ENCODE measurements around the gene LRSAM1. TPM values are rescaled to one million over a fixed set of nuclear protein-coding genes. Genes with fewer than 3 reads are reported as not detected.

The LRSAM1 gene
- total and polyA plus RNA-seq, 2 of the 8 experiments (the other 6 are each of a cell fraction or from before 2014, with no cell fraction given): 9.7 to 18.3 TPM

DNA sequence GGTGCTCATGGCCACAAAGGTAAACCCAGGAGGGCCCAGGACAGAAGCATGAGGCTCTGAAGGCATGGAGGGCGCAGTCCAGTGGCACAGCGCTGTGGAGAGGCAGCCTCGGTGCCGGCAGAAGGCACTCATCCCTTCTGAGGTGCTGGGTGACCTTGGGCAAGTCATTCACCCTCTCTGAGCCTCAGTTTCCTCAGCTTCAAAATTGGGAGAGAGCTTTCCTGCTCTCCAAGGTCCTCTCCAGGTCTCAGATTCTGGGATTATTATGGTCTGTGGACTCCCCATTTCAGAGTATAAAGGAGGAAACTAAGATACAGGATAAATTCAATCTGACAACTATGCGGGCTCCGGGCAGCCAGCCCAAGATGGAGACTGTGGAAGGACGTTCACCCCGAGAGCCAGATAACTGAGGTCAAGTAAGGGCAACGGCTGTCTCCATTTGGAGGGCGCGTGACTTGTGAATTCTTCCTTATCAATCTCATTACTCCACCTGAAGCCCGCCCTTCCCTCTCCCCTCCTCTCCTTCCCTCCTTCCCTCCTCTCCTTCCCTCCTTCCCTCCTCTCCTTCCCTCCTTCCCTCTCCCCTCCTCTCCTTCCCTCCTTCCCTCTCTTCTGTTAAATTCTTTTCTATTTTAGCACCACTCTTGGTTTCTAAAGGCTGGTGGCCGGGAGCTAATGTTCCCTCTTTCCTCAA is 58.1 kb downstream of the LRSAM1 start:
- Histone ChIP-seq H4K91ac (replicated peaks; ENCODE audit: insufficient read length, low read length) (no peak overlapping the region), H3K4me3 (ENCODE audit: extremely low read depth in 1 of 4, insufficient read depth in 2 of 4, low read depth in 3 of 4, low read length in 4 of 4) (no peak overlapping the region), H3K36me3 (ENCODE audit: control insufficient read depth in 2 of 4, insufficient read depth in 4 of 4, low read length in 3 of 4) (peaks cover 0 to 10% (median 1%) of the 10 kb centered on the region in 4 experiments; a peak in 2 of 8 replicates), H3K79me2 (ENCODE audit: control insufficient read depth in 1 of 2, insufficient read depth in 2 of 2, low read length in 2 of 2) (no peaks in the 10 kb centered on the region), H3K79me1 (ENCODE audit: low read depth, low read length) (no peaks in the 10 kb centered on the region), H3K27me3 (replicated peaks in 1 of 4; ENCODE audit: control insufficient read depth in 3 of 4, extremely low read depth in 1 of 4, insufficient read depth in 3 of 4, low read length in 3 of 4) (no peaks in the 10 kb centered on the region), H3K23me2 (ENCODE audit: low read depth, low read length) (no peaks in the 10 kb centered on the region), H2BK15ac (ENCODE audit: low read length) (no peak overlapping the region), H4K20me1 (replicated peaks in 1 of 2; ENCODE audit: control insufficient read depth in 1 of 2, insufficient read depth in 2 of 2, low read length in 2 of 2) (peaks cover 0 to 3% of the 10 kb centered on the region in 2 experiments), H4K5ac (ENCODE audit: insufficient read length, low read depth, low read length) (no peak overlapping the region), H3K4ac (replicated peaks; ENCODE audit: insufficient read length, low read depth, low read length) (no peak overlapping the region), H2BK20ac (ENCODE audit: low read length) (no peak overlapping the region), H3K4me1 (replicated peaks in 1 of 4; ENCODE audit: control insufficient read depth in 3 of 4, insufficient read depth in 4 of 4, low read length in 3 of 4) (peaks cover 0 to 5% (median 4%) of the 10 kb centered on the region in 4 experiments; a peak in 4 of 7 replicates), H3K23ac (ENCODE audit: insufficient read length) (no peak overlapping the region), H3K56ac (replicated peaks; ENCODE audit: insufficient read length, low read depth, low read length) (no peak overlapping the region), H3K14ac (ENCODE audit: insufficient read length) (no peak overlapping the region), H3K4me2 (ENCODE audit: insufficient read depth in 1 of 2, low read depth in 2 of 2, low read length in 2 of 2) (no peak overlapping the region), H4K8ac (ENCODE audit: extremely low read depth, insufficient read depth, low read length) (no peak overlapping the region), H2AFZ (ENCODE audit: low read length) (no peak overlapping the region), H3K9ac (replicated peaks in 1 of 4; ENCODE audit: extremely low read depth in 1 of 4, low read depth in 3 of 4, low read length in 3 of 4) (no peak overlapping the region), H2BK5ac (ENCODE audit: low read depth, low read length) (no peak overlapping the region), H2BK120ac (replicated peaks; ENCODE audit: low read depth, low read length) (no peak overlapping the region), H3K27ac (ENCODE audit: low read depth, low read length) (no peak overlapping the region), H3K9me3 (ENCODE audit: insufficient read depth in 2 of 2, low read depth in 1 of 2, low read length in 1 of 2) (no peaks in the 10 kb centered on the region), H2AK5ac (ENCODE audit: low read depth, low read length) (no peak overlapping the region), H2BK12ac (ENCODE audit: low read depth, low read length) (no peak overlapping the region), H3K18ac (ENCODE audit: extremely low read depth, low read length) (no peak overlapping the region)
- ChIA-PET CTCF (ENCODE audit: partially characterized antibody) (interaction anchor here (0.9 to 11.4 kb wide), 11 partner anchors 8 to 225 kb away, joined by 3 to 193 read pairs (median 6); no protein-coding TSS in a partner anchor), POLR2A (ENCODE audit: partially characterized antibody) (no interaction called here)
- FAIRE-seq (no peak), DNase-seq (ENCODE audit: low read depth in 1 of 2, low spot score in 2 of 2) (no peak)
- TF ChIP-seq TAF1 (IDR thresholded peaks at IDR 0.05; ENCODE audit: low read depth, low read length) (no peak), FOSL1 (IDR thresholded peaks at IDR 0.05; ENCODE audit: insufficient read depth, low read depth, low read length) (no peak), KDM1A (IDR thresholded peaks at IDR 0.05; ENCODE audit: borderline replicate concordance, low read length) (peak; percentile 54; the same call in 1 of the 2 replicates)
- TF ChIP-seq, protein P1, sequence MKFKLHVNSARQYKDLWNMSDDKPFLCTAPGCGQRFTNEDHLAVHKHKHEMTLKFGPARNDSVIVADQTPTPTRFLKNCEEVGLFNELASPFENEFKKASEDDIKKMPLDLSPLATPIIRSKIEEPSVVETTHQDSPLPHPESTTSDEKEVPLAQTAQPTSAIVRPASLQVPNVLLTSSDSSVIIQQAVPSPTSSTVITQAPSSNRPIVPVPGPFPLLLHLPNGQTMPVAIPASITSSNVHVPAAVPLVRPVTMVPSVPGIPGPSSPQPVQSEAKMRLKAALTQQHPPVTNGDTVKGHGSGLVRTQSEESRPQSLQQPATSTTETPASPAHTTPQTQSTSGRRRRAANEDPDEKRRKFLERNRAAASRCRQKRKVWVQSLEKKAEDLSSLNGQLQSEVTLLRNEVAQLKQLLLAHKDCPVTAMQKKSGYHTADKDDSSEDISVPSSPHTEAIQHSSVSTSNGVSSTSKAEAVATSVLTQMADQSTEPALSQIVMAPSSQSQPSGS (IDR thresholded peaks at IDR 0.05; ENCODE audit: low read length): no peak
- WGBS, 2 experiments (ENCODE audit: extremely low coverage in 1 of 2, insufficient coverage in 1 of 2, insufficient read length in 1 of 2, insufficient replicate concordance in 2 of 2, low coverage in 1 of 2, low lambda C conversion rate in 2 of 2, missing lambda C conversion rate in 1 of 2): 92% methylated on average over 7 of the region's 13 CpGs; no CpG with 5 or more reads in 1 of the 2 experiments

Data from H1 (cell line).